HL-60 (cell line): ENCODE results near the gene NPM1.

Experiments
- DNase-seq, 2 experiments: peaks; one replicate each; pipeline ENCODE4 v3.0.0-alpha.2; 2010 to 2020; ENCODE audit warnings: low read depth in 1 of 2, low spot score in 1 of 2
- H3K27ac ChIP-seq: fragments of 250-450 bp; sonication (Bioruptor Pico); replicated peaks from 2 replicates; pipeline ENCODE4 v1.5.1; 2020; ENCODE audit warnings: mild to moderate bottlenecking, moderate library complexity
- H3K27me3 ChIP-seq: fragments of 250-450 bp; sonication (Bioruptor Pico); 2 replicates; pipeline ENCODE4 v1.5.1; 2021; ENCODE audit warnings: mild to moderate bottlenecking, moderate library complexity; ENCODE audit not compliant: insufficient read depth, poor library complexity, severe bottlenecking
- H3K4me3 ChIP-seq: replicated peaks from 2 replicates; pipeline ENCODE4 v1.5.1; 2011; ENCODE audit warnings: mild to moderate bottlenecking, control low read depth, low read length; ENCODE audit not compliant: insufficient read depth
- CTCF ChIP-seq: IDR thresholded peaks from one replicate; pipeline ENCODE4 v1.5.1; 2011; ENCODE audit warnings: low read length, control low read depth, inconsistent platforms; ENCODE audit not compliant: insufficient read depth
- GABPA ChIP-seq: IDR thresholded peaks from 2 replicates; pipeline ENCODE4 v1.6.1; 2012; ENCODE audit warnings: low read depth
- POLR2AphosphoS5 ChIP-seq: IDR thresholded peaks from 2 replicates; pipeline ENCODE4 v1.6.1; 2012; ENCODE audit warnings: low read depth
- REST ChIP-seq: IDR thresholded peaks from 2 replicates; pipeline ENCODE4 v1.6.1; 2012; ENCODE audit warnings: low read depth; ENCODE audit not compliant: insufficient replicate concordance
- SPI1 ChIP-seq: IDR thresholded peaks from 2 replicates; pipeline ENCODE4 v1.6.1; 2012; ENCODE audit warnings: low read depth, mild to moderate bottlenecking, borderline replicate concordance

NPM1 gene

GRCh38 chr5:171365351-171365750 lies 22.3 kb upstream of the NPM1 start:
- no peak for TF ChIP-seq GABPA
- TF ChIP-seq REST = no peak
- TF ChIP-seq SPI1 = no peak
- no peak for TF ChIP-seq POLR2AphosphoS5
- no peak for TF ChIP-seq CTCF

GRCh38 chr5:171366645-171367044 lies 21.0 kb upstream of the NPM1 start:
- Histone ChIP-seq H3K27ac (no peak overlapping the region), H3K4me3 (no peak overlapping the region), H3K27me3 (peaks cover 3% of the 10 kb centered on the region)
- no peak for DNase-seq
- no peak for TF ChIP-seq GABPA
- TF ChIP-seq REST = no peak
- TF ChIP-seq POLR2AphosphoS5 = no peak
- no peak for TF ChIP-seq CTCF
- no peak for TF ChIP-seq SPI1

More at GRCh38 chr5:171365351-171365750, 22.3 kb upstream of the NPM1 start:
- no peak for DNase-seq
- peaks cover 3% of the 10 kb centered on the region for H3K27me3 ChIP-seq
- H3K4me3 ChIP-seq = no peak overlapping the region
- H3K27ac ChIP-seq = no peak overlapping the region

DNA sequence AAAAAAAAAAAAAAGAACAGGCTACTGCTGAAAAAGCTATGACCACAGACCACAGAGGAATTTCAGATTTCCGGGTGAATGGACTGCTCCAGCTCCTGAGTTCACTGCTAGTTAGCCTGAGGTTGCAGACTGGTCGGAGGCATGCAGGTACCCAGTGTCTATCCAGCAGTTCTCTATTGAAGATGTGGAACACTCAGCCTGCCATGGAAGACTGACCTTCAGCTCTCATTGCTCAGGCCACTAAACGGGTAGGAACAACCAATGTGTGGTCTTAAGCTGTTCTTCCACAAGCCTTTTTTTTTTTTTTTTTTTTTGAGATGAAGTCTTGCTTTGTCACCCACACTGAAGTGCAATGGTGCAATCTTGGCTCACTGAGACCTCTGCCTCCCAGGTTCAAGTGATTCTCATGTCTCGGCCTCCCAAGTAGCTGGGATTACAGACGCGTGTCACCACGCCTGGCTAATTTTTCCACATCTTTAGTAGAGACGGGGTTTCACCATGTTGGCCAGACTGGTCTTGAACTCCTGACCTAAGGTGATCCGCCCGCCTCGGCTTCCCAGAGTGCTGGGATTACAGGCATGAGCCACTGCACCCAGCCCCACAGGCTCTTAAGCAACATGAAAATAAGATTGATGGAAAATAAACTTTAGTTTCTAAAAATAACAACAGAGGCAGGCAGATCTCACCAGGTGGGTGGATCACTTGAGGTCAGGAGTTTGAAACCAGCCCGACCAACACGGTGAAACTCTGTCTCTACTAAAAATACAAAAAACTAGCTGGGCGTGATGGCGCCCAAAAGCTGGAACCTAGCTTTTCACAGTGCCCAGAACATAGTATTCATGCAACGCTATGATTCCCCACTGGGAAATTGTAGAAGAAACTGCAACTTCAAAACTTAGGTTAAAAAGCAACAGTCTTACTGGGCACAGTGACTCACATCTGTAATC lies 20.0 kb upstream of the NPM1 start:
- Histone ChIP-seq H3K27ac (no peak overlapping the region), H3K27me3 (peaks cover 3% of the 10 kb centered on the region)
- peak; percentile 34 to 60 for DNase-seq

More for the DNA sequence above, 20.0 kb upstream of the NPM1 start:
- H3K4me3 ChIP-seq = no peak overlapping the region
- TF ChIP-seq SPI1 (no peak), GABPA (no peak), POLR2AphosphoS5 (no peak), CTCF (no peak), REST (no peak)
